Neuronal stem cell (in vitro differentiated cells): ENCODE data around the gene CA12.

ENCODE experiments used
- DNase-seq: peaks from one replicate; pipeline ENCODE4 v3.0.0-alpha.2; 2013; ENCODE audit warnings: low spot score
- H2AFZ ChIP-seq: one replicate; pipeline ENCODE4 v1.6.1; 2013; ENCODE audit warnings: mild to moderate bottlenecking, low read length, inconsistent platforms
- H2AK5ac ChIP-seq: 2 replicates; pipeline ENCODE4 v1.6.1; 2013; ENCODE audit warnings: low read depth, mild to moderate bottlenecking, inconsistent platforms, low read length, moderate library complexity, mixed read lengths
- H2BK120ac ChIP-seq: 2 replicates; pipeline ENCODE4 v1.6.1; 2013; ENCODE audit warnings: low read depth, mild to moderate bottlenecking, inconsistent platforms, low read length, moderate library complexity, mixed read lengths
- H2BK12ac ChIP-seq: one replicate; pipeline ENCODE4 v1.6.1; 2013; ENCODE audit warnings: low read length, inconsistent platforms
- H2BK15ac ChIP-seq: 2 replicates; pipeline ENCODE4 v1.6.1; 2013; ENCODE audit warnings: mild to moderate bottlenecking, low read length, inconsistent platforms, mixed read lengths
- H2BK5ac ChIP-seq: one replicate; pipeline ENCODE4 v1.6.1; 2013; ENCODE audit warnings: inconsistent platforms, mild to moderate bottlenecking, low read length, moderate library complexity
- H3K14ac ChIP-seq: one replicate; pipeline ENCODE4 v1.6.1; 2013; ENCODE audit warnings: low read length, inconsistent platforms
- H3K18ac ChIP-seq: 2 replicates; pipeline ENCODE4 v1.6.1; 2013; ENCODE audit warnings: low read length, inconsistent platforms
- H3K23ac ChIP-seq: 2 replicates; pipeline ENCODE4 v1.6.1; 2013; ENCODE audit warnings: low read depth, mild to moderate bottlenecking, mixed read lengths, low read length, inconsistent platforms; ENCODE audit not compliant: poor library complexity
- H3K27ac ChIP-seq: replicated peaks from 3 replicates; pipeline ENCODE4 v1.5.1; 2013; ENCODE audit warnings: low read length, inconsistent platforms
- H3K27me3 ChIP-seq, 3 experiments: 2 replicates each; pipeline ENCODE4 v1.6.1; 2013; ENCODE audit warnings: low read length in 3 of 3, mild to moderate bottlenecking in 2 of 3, inconsistent platforms in 1 of 3, low read depth in 1 of 3, mixed read lengths in 1 of 3, moderate library complexity in 1 of 3; ENCODE audit not compliant: control insufficient read depth in 3 of 3, insufficient read depth in 3 of 3
- H3K36me3 ChIP-seq, 2 donors: replicated peaks in 1 of 2; 2 replicates each; pipeline ENCODE4 v1.6.1; 2013; ENCODE audit warnings: low read length in 2 of 2; ENCODE audit not compliant: control insufficient read depth in 2 of 2, insufficient read depth in 2 of 2
- H3K4ac ChIP-seq: 2 replicates; pipeline ENCODE4 v1.6.1; 2013; ENCODE audit warnings: inconsistent platforms, mild to moderate bottlenecking, low read length, moderate library complexity
- H3K4me1 ChIP-seq, 2 donors: 1 replicate in 1 of 2; 2 replicates in 1 of 2; pipeline ENCODE4 v1.6.1; 2013; ENCODE audit warnings: low read length in 2 of 2, low read depth in 1 of 2; ENCODE audit not compliant: control insufficient read depth in 2 of 2, insufficient read depth in 1 of 2
- H3K4me2 ChIP-seq: one replicate; pipeline ENCODE4 v1.6.1; 2013; ENCODE audit warnings: mild to moderate bottlenecking, low read length, inconsistent platforms; ENCODE audit not compliant: insufficient read depth, poor library complexity, severe bottlenecking
- H3K4me3 ChIP-seq, 2 donors: 2 replicates each; pipeline ENCODE4 v1.5.1; 2013; ENCODE audit warnings: low read length in 2 of 2, mild to moderate bottlenecking in 2 of 2, inconsistent platforms in 1 of 2, moderate library complexity in 1 of 2
- H3K79me1 ChIP-seq: one replicate; pipeline ENCODE4 v1.6.1; 2013; ENCODE audit warnings: low read depth, mild to moderate bottlenecking, inconsistent platforms, low read length, moderate library complexity
- H3K9ac ChIP-seq: one replicate; pipeline ENCODE4 v1.6.1; 2013; ENCODE audit warnings: mild to moderate bottlenecking, low read depth, low read length, inconsistent platforms; ENCODE audit not compliant: poor library complexity
- H3K9me3 ChIP-seq, 2 donors: replicated peaks in 1 of 2; 2 replicates each; pipeline versions ENCODE3 to v1.6.1; 2013; ENCODE audit warnings: low read length in 2 of 2, mild to moderate bottlenecking in 2 of 2, inconsistent platforms in 1 of 2, low read depth in 1 of 2, mixed read lengths in 1 of 2, moderate library complexity in 1 of 2; ENCODE audit not compliant: control insufficient read depth in 2 of 2, insufficient read depth in 1 of 2
- H4K8ac ChIP-seq: one replicate; pipeline ENCODE4 v1.6.1; 2013; ENCODE audit warnings: low read depth, mild to moderate bottlenecking, inconsistent platforms, low read length, moderate library complexity
- H4K91ac ChIP-seq: one replicate; pipeline ENCODE4 v1.6.1; 2013; ENCODE audit warnings: low read length, low read depth, mild to moderate bottlenecking, inconsistent platforms; ENCODE audit not compliant: poor library complexity
- WGBS, 2 donors: extraction: QIAGEN DNeasy Blood & Tissue Kit; methylation state at CpG; one replicate each; pipeline ENCODE4 v1.1.7; 2013; ENCODE audit warnings: missing lambda C conversion rate in 2 of 2, mixed read lengths in 1 of 2; ENCODE audit not compliant: insufficient read length in 2 of 2, insufficient replicate concordance in 1 of 2; ENCODE audit errors: extremely low coverage in 2 of 2; 5-methylcytosine and 5-hydroxymethylcytosine counted together

Gene CA12

DNA sequence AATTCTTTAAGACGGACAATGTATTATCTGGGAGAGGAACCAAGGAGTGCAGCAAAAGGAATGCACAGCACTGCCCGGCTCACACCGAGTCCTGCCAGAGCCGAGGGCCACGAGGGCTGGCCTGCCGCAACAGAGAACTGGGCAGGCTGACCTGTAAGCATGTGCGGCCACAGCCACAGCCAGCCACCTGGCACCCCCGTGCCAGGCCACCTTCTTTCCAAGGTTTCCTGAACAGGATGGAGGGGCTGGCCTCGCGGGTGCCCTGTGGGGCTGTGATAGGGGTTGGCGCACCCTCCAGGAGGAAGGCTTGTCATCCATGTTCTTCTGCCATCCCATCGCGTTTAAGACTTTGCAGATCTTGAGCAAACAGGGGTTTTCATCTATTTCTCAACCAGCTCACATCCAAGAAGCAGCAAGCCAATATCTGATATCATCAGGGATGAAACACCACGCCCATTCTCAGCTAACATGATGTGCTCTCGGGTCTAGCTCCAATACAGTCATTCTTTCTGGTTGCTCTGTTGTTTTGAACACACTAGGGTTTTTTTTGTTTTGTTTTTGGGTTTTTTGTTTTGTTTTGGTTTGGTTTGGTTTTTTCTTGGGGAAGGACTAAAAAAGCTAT lies 10.2 kb downstream of the CA12 start:
- no peak overlapping the region for H2AK5ac ChIP-seq
- peak overlapping the region; percentile 18 for H2BK12ac ChIP-seq
- H2AFZ ChIP-seq = no peak overlapping the region
- no peak overlapping the region for H4K8ac ChIP-seq
- no peak overlapping the region for H4K91ac ChIP-seq
- H3K4me1 ChIP-seq = peaks cover 10 to 13% of the 10 kb centered on the region in 2 donors
- no peak overlapping the region for H2BK5ac ChIP-seq
- no peaks in the 10 kb centered on the region for H3K27me3 ChIP-seq
- no peak overlapping the region for H3K23ac ChIP-seq
- DNase-seq = no peak
- no CpG with 5 or more reads among the region's 15 CpGs for WGBS, 2 donors
- peak overlapping the region; percentile 58 for H3K18ac ChIP-seq
- H3K4me3 ChIP-seq = no peak overlapping the region
- H3K27ac ChIP-seq = no peak overlapping the region
- no peak overlapping the region for H3K4ac ChIP-seq
- H3K9ac ChIP-seq = no peak overlapping the region
- H3K4me2 ChIP-seq = no peak overlapping the region
- H3K36me3 ChIP-seq = no peaks in the 10 kb centered on the region
- no peaks in the 10 kb centered on the region for H3K79me1 ChIP-seq
- no peak overlapping the region for H3K14ac ChIP-seq
- H2BK15ac ChIP-seq = no peak overlapping the region
- no peaks in the 10 kb centered on the region for H3K9me3 ChIP-seq
- H2BK120ac ChIP-seq = no peak overlapping the region

DNA sequence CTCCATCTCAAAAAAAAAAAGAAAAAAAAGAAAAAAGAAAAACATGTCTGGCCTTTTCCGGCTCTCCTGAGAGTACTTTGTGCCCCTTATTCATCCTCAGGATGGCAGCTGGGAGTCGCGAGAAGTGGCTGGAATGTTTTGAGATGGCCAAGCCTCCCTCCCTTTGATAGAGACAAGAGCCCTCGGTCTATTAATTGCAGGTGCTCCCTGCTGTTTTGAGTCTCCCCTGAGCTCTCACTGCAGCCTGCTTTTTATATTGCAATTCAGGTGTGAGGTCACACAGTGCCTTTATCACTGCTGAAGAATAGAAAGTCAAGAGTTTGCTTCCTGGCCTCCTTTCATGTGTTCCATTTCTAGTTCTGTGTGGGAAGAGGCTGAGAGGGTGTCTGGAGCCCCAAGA lies 10.9 kb downstream of the CA12 start:
- no peaks in the 10 kb centered on the region for H3K9me3 ChIP-seq
- no peak overlapping the region for H2BK12ac ChIP-seq
- H3K4me2 ChIP-seq = no peak overlapping the region
- H3K4ac ChIP-seq = no peak overlapping the region
- H3K14ac ChIP-seq = no peak overlapping the region
- no peak overlapping the region for H2AK5ac ChIP-seq
- no peak overlapping the region for H3K18ac ChIP-seq
- no peak for DNase-seq
- H3K27me3 ChIP-seq = no peaks in the 10 kb centered on the region
- H4K8ac ChIP-seq = no peak overlapping the region
- H2BK120ac ChIP-seq = no peak overlapping the region
- H3K4me1 ChIP-seq = peaks cover 10 to 13% of the 10 kb centered on the region in 2 donors
- H3K4me3 ChIP-seq = no peak overlapping the region
- H3K27ac ChIP-seq = no peak overlapping the region
- no CpG with 5 or more reads among the region's 4 CpGs for WGBS, 2 donors
- H2AFZ ChIP-seq = no peak overlapping the region
- H3K36me3 ChIP-seq = no peaks in the 10 kb centered on the region
- no peaks in the 10 kb centered on the region for H3K79me1 ChIP-seq
- no peak overlapping the region for H2BK5ac ChIP-seq
- H3K23ac ChIP-seq = no peak overlapping the region
- H4K91ac ChIP-seq = no peak overlapping the region
- H3K9ac ChIP-seq = no peak overlapping the region
- H2BK15ac ChIP-seq = no peak overlapping the region

DNA sequence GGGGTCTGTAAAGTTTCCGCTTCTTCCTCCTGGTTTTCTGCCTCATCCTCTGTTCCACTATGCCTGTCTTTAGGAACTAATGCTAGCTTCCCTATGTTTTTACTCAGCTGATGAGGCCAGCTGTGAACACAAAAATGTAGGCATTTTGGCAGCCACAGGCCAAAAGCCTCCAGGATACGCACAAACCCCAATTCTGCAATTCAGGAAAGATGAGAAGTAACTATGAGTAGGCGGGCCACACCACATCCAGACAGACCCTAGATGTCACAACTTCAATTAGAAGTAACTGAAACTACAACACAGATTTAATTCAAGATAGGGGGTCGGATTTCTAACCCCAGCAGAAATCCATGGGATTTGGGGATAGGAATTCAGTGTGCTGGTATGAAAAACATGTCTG lies 11.9 kb downstream of the CA12 start:
- Histone ChIP-seq H2AFZ (no peak overlapping the region), H2BK15ac (no peak overlapping the region), H2AK5ac (no peak overlapping the region), H3K23ac (no peak overlapping the region), H3K36me3 (no peaks in the 10 kb centered on the region), H3K4me2 (no peak overlapping the region), H3K14ac (no peak overlapping the region), H3K4me3 (no peak overlapping the region), H3K9ac (no peak overlapping the region), H4K8ac (no peak overlapping the region), H3K79me1 (no peaks in the 10 kb centered on the region), H3K27me3 (no peaks in the 10 kb centered on the region), H4K91ac (no peak overlapping the region), H3K9me3 (no peaks in the 10 kb centered on the region), H3K18ac (no peak overlapping the region), H2BK120ac (no peak overlapping the region), H2BK5ac (no peak overlapping the region), H3K4me1 (peaks cover 7 to 10% of the 10 kb centered on the region in 2 donors), H3K4ac (no peak overlapping the region), H2BK12ac (no peak overlapping the region), H3K27ac (no peak overlapping the region)
- DNase-seq = no peak
- no CpG with 5 or more reads among the region's 4 CpGs for WGBS, 2 donors

DNA sequence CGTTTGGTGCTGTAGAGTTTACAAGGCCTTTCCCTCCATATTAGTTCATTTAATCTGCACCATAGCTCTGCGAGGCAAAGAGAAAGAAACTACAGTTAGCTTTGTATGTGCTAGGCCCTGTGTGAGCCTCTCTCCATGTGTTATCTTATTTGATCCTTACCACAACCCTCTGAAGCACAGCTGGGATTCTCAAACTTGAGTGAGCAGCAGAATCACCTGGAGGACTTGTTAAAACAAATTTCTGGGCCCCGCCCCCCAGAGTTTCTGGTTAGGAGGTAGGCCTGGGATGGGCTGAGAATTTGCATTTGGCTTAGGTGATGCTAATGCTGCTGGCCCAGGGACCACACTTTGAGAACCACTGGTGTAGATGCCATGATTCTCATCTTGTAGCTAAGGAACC lies 12.3 kb downstream of the CA12 start:
- no peaks in the 10 kb centered on the region for H3K36me3 ChIP-seq
- no peak overlapping the region for H3K4me3 ChIP-seq
- no peaks in the 10 kb centered on the region for H3K27me3 ChIP-seq
- H3K9ac ChIP-seq = no peak overlapping the region
- no peak overlapping the region for H3K27ac ChIP-seq
- no peak overlapping the region for H2BK12ac ChIP-seq
- no peak overlapping the region for H3K14ac ChIP-seq
- H3K18ac ChIP-seq = no peak overlapping the region
- DNase-seq = no peak
- no peak overlapping the region for H2BK5ac ChIP-seq
- WGBS, 2 donors = no CpG with 5 or more reads among the region's 3 CpGs
- H2BK120ac ChIP-seq = no peak overlapping the region
- no peak overlapping the region for H4K8ac ChIP-seq
- no peak overlapping the region for H3K4ac ChIP-seq
- no peak overlapping the region for H2AK5ac ChIP-seq
- no peak overlapping the region for H2AFZ ChIP-seq
- no peak overlapping the region for H3K23ac ChIP-seq
- H3K9me3 ChIP-seq = no peaks in the 10 kb centered on the region
- peaks cover 6% of the 10 kb centered on the region in 2 donors for H3K4me1 ChIP-seq
- no peak overlapping the region for H4K91ac ChIP-seq
- H2BK15ac ChIP-seq = no peak overlapping the region
- no peaks in the 10 kb centered on the region for H3K79me1 ChIP-seq
- no peak overlapping the region for H3K4me2 ChIP-seq
